HG03175 (cell line): Measurements from ENCODE around the gene DROSHA.
A peak's percentile ranks its signal among the peaks of the same experiment; 100 is the strongest.
"Not testable (repeated sequence)": the region's sequence is repeated elsewhere in the genome, so short reads cannot be mapped to it uniquely, and the experiment has no call there.

Source experiments
- ATAC-seq: cut with Tn5 transposase; IDR thresholded peaks from one replicate; pipeline ENCODE4 v1.9.1; 2021; ENCODE audit warnings: mild to moderate bottlenecking, moderate library complexity; ENCODE audit not compliant: unreplicated experiment

DROSHA gene, protein sequence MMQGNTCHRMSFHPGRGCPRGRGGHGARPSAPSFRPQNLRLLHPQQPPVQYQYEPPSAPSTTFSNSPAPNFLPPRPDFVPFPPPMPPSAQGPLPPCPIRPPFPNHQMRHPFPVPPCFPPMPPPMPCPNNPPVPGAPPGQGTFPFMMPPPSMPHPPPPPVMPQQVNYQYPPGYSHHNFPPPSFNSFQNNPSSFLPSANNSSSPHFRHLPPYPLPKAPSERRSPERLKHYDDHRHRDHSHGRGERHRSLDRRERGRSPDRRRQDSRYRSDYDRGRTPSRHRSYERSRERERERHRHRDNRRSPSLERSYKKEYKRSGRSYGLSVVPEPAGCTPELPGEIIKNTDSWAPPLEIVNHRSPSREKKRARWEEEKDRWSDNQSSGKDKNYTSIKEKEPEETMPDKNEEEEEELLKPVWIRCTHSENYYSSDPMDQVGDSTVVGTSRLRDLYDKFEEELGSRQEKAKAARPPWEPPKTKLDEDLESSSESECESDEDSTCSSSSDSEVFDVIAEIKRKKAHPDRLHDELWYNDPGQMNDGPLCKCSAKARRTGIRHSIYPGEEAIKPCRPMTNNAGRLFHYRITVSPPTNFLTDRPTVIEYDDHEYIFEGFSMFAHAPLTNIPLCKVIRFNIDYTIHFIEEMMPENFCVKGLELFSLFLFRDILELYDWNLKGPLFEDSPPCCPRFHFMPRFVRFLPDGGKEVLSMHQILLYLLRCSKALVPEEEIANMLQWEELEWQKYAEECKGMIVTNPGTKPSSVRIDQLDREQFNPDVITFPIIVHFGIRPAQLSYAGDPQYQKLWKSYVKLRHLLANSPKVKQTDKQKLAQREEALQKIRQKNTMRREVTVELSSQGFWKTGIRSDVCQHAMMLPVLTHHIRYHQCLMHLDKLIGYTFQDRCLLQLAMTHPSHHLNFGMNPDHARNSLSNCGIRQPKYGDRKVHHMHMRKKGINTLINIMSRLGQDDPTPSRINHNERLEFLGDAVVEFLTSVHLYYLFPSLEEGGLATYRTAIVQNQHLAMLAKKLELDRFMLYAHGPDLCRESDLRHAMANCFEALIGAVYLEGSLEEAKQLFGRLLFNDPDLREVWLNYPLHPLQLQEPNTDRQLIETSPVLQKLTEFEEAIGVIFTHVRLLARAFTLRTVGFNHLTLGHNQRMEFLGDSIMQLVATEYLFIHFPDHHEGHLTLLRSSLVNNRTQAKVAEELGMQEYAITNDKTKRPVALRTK (N-terminal part only)

DNA sequence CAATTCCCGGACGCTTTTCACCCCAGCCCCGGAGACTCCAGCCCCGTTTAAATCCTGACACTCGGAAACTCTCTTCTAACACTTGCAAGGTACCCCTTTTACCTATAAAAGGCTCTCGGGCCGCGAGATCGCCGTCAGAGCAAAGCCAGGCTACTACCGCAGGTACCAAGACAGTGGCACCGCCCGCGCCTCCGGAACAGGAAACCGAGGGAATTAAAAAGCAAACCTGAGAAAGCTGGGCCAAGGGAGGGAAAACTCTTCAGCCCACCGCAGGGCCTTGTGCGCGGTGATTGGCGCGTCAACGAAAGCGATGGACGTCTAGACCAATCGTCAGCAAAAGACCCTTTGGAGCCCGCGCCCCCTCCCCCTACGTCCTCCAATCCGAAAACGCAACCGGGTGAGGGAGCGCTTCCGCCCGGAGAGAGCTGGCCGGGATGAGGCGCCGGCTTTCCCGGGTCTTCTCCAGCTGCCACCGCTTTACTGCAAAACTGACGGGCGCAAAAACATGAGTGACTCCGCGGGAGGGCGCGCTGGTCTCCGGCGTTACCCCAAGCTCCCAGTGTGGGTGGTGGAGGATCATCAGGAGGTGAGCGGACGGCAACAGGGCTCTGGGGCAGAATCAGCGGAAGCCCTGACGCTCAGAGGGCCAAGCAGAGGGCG is at the start of gene DROSHA, which contains the start of gene C5orf22:
Gene DROSHA (minus strand): TSS at position 206 of the 660 bp plus-strand sequence. CDS start 3,034 bp downstream, outside the sequence.
Gene C5orf22 (plus strand): TSS at position 414 of the 660 bp plus-strand sequence. CDS start 92 bp downstream, at position 506.
- peak; percentile 90 for ATAC-seq

DNA sequence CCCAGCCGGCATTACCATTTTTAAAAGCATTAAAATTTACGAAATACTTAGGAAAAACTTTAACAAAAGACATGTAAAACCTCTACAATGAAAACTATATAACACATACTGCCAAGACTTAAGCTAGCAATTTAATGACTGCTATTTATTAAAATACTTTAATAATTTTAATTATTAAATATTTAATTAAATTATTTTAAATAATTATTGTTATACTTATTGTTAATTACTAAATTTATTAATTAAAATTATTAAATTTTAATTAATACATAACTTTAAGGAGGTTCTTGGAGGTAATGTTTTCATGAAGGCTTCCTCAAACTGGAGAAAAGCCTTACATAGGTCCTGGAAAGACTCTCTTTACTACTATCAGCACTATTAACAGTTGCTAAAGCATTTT is 47.7 kb upstream of the DROSHA start:
- no peak for ATAC-seq

DNA sequence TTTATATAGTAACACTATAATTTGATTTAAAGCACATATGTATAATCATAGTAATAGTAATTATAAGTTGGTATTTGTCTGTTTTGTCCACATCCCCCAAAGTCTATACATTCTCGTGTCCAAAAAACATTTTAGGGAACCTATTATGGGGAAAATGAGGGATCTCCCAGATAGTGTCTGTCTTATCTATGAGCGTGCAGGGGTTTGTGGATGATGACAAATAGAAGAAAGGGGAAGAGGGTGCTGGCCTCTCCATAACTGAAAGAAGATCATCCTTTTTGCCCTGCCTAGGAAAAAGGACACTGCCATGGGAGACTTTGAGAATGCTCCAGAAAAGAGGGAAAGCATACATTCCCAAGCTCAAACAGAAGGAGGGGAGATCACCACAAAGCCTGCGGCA is 45.5 kb upstream of the DROSHA start:
- ATAC-seq = no peak

DNA sequence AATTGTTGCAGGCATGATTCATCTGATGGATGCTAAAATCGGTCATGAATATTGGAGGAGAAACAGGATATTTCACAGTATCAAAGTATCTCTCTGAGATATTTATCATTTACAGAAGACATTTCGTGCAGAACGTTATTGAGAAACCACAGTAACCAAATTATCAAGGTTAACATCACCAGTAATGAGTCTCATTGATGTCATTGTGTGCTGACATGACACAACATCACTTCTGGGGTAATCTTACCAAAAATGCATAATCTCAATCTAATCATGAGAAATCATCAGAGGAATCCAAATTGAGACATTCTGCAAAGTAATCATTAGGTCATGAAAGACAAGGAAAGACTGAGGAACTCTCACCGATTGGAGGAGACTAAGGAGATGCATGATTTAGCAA is 42.9 kb upstream of the DROSHA start:
- no peak for ATAC-seq

DNA sequence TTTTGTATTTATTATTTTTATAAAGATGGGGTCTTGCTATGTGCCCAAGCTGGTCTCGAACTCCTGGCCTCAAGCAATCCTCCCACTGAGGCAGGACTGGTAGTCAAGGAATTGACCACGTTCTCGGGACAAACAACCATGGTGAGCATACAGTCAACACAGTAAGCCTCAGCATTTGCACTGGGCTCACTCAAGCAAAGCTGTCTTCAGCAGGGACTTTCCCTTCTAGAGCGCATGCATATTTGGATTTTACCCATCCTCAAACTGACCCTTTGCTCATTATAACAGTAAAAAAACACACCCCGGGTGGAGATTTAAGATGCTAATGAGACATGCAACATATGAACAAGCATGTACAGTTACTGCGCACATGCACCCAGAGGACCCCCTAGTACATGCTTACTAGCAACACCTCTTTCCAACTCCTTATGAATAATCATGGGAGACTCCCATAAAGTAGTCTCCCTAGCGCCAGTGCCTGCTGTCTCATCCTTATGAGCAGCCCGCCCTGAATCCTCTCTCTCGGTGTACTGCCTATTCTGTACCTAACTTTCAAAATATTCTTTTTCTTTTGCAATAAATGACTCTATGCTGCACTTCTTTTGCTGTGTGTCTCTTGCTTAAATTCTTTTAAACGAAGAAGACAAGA is 41.7 kb upstream of the DROSHA start:
- ATAC-seq = peak; percentile 76

DNA sequence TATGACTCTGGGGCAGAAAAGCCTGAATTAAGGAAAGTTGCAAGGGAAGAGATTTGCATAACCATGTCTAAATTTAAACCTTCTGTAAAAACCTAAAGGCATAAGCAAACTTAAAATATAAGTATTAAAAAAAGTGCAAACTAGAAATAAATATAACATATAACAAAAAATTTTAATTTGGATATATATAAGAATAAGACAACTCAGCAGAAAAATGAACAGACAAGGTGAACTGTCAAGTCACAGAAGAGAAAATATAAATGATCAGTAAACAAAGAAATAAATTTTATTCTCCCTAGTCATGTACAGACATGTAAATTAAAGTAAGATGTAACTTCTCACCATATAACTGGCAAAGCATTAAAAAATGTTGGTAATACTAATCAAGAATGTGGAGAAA is 37.2 kb upstream of the DROSHA start:
- no peak for ATAC-seq

GRCh38 chr5:31568302-31568835 is 36.5 kb upstream of the DROSHA start:
- ATAC-seq = no peak

DNA sequence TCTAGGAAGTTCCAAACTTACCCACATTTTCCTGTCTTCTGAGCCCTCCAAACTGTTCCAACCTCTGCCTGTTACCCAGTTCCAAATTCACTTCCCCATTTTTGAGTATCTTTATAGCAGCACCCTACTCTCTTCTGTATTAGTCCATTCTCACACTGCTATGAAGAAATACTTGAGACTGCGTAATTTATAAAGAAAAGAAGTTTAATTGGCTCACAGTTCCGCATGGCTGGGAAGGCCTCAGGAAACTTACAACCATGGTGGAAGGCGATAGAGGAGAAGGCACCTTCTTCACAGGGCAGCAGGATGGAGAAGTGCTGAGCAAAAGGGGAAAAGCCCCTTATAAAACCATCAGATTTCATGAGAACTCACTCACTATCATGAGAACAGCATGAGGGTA is 34.5 kb upstream of the DROSHA start:
- ATAC-seq = not testable (repeated sequence)

DNA sequence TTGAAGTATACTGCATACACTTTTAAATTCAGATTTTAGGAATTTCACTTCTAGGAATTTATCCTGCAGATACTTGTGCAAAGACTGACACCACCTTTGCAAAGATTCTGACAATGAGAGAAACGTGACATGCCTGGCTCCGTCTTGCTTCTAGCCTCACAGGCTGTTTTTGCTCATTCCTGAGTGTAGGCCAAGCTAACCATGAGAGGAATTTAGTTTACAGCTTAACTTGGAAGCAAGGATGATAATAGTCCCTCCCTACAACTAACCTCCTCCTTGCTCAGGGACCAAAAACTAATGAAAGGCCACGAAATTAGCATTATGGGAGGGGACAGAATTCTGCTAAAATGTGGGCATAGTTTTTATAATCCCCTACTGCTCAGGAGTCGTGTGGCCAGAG is 31.3 kb upstream of the DROSHA start:
- no peak for ATAC-seq

GRCh38 chr5:31561946-31562345 is 30.1 kb upstream of the DROSHA start:
- no peak for ATAC-seq

DNA sequence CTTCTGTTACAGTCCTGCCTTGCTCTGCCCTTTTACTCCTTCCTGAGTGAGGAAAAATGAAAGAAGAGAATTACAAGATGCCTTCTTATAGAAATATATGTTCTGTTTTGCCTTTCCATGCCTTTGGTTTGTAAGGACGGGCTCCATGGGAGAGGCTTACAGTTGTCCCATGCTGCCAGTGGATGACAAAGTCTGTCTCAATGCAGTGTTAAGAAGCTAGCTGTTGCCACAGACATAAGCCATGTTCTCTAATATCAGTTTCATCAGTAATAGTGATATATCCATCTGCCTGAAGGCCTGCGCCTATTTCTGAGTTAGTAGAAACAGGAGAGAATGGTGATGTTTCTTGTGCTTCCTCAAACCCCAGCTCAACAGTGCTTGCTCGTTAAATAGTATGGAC is 28.0 kb upstream of the DROSHA start:
- no peak for ATAC-seq

DNA sequence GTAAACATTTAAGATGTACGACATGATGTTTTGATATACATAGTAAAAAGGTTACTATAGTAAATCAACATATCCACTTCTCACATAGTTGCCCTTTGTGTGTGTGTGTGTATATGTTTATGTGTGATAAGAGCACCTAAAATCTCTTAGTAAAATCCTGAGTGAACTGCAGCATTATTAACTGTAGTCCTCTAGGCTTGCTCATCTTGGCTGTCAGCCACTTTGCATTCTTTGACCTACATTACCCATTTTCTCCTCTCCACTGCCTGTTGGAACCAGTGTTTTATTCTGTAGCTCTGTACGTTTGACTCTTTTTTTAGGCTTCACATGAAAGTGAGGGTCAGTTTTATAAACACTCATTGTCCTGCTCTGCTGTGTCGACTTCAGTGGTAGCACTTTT is 24.6 kb upstream of the DROSHA start:
- ATAC-seq = no peak

DNA sequence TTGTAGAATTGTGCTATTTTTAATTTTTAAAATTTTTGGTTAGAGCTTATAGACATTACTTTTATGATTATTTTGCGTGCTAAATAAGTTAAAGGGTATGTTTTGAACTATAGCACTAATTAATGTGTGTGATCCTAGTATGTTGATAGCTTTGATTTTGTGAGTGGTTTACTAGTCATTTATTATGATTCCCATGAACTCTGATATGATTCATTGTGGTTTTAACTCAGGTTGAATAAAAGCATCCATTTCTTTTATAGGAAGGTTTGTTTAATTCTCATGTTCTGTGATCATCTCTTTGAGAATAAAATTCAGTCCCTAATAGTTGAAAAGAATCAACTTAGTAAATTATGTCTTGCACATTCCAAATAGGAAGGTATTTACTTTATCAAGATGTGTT is 22.7 kb upstream of the DROSHA start:
- no peak for ATAC-seq

- ATAC-seq = no peak
Observed at GRCh38 chr5:31553863-31554262, 22.0 kb upstream of the DROSHA start.

- ATAC-seq = no peak
Observed at GRCh38 chr5:31551878-31552277, 20.0 kb upstream of the DROSHA start.

- ATAC-seq = not testable (repeated sequence)
Observed at GRCh38 chr5:31549114-31549513, 17.2 kb upstream of the DROSHA start.

- ATAC-seq = no peak
Observed at GRCh38 chr5:31537851-31538250, 6.0 kb upstream of the DROSHA start.

DNA sequence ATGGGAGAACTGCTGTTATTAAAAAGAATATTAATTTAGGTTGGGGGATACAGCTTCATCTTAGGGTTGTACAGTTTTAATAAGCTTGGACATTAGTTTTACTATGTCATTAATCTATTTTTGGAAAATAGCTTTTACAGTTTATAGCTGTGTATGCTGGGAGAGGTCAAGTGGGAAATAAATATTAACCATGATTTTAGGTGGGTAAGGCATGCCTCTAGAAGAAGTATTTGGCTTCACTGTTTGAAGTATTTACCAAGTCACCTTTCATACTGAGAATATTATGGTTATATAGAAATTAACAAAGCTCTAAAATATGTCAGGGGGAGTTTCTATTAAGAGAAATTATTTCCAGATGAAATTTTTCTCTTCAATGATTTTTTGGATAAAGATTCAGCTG is 5.5 kb upstream of the DROSHA start:
- no peak for ATAC-seq

GRCh38 chr5:31536873-31537272 is 5.0 kb upstream of the DROSHA start:
- ATAC-seq = no peak

GRCh38 chr5:31534527-31535046 is 2.7 kb upstream of the DROSHA start:
- no peak for ATAC-seq
